Activated naive CD8-positive, alpha-beta T cell treated with anti-CD3 and anti-CD28 coated beads for 36 hours (primary cell): Measurements from ENCODE around the gene TEX35. TPM values are rescaled to one million over a fixed set of nuclear protein-coding genes. Genes with fewer than 3 reads are reported as not detected.

Experiments
- DNase-seq: peaks from one replicate; pipeline ENCODE4 v3.0.0; 2021
- H3K27ac Mint-ChIP-seq: one replicate; pipeline ENCODE4 v1.8.0; 2022; ENCODE audit warnings: mild to moderate bottlenecking, moderate library complexity, mixed read lengths
- H3K27me3 Mint-ChIP-seq: one replicate; pipeline ENCODE4 v1.8.0; 2022; ENCODE audit warnings: mild to moderate bottlenecking, mixed read lengths
- H3K36me3 Mint-ChIP-seq: one replicate; pipeline ENCODE4 v1.8.0; 2021; ENCODE audit warnings: mild to moderate bottlenecking, mixed read lengths
- H3K4me1 Mint-ChIP-seq: one replicate; pipeline ENCODE4 v1.8.0; 2021; ENCODE audit warnings: mixed read lengths
- H3K4me3 Mint-ChIP-seq: one replicate; pipeline ENCODE4 v1.8.0; 2022; ENCODE audit warnings: mild to moderate bottlenecking, moderate library complexity, mixed read lengths
- H3K9me3 Mint-ChIP-seq: one replicate; pipeline ENCODE4 v1.8.0; 2022; ENCODE audit warnings: mixed read lengths
- total RNA-seq, 2 experiments: library from RNA; stranded (reverse); gene quantifications; one replicate each; pipeline ENCODE4 v1.2.3, GENCODE V29; 2021

Gene TEX35
- total RNA-seq, 2 experiments from 2014 or later, result not detected

- no peak overlapping the region for H3K4me3 Mint-ChIP-seq
- no peak overlapping the region for H3K27ac Mint-ChIP-seq
These were observed 14.2 kb downstream of the TEX35 start for GRCh38 chr1:178527117-178527516.

GRCh38 chr1:178528228-178528952 lies 15.5 kb downstream of the TEX35 start:
- no peaks in the 10 kb centered on the region for H3K4me1 Mint-ChIP-seq
- no peak overlapping the region for H3K4me3 Mint-ChIP-seq
- H3K9me3 Mint-ChIP-seq, result no peaks in the 10 kb centered on the region
- no peak overlapping the region for H3K27ac Mint-ChIP-seq
- H3K36me3 Mint-ChIP-seq, result no peaks in the 10 kb centered on the region
- DNase-seq, result no peak
- peaks cover 3% of the 10 kb centered on the region for H3K27me3 Mint-ChIP-seq

More at GRCh38 chr1:178527117-178527516, 14.2 kb downstream of the TEX35 start:
- Mint-ChIP-seq H3K27me3 (no peaks in the 10 kb centered on the region), H3K9me3 (no peaks in the 10 kb centered on the region), H3K36me3 (no peaks in the 10 kb centered on the region), H3K4me1 (no peaks in the 10 kb centered on the region)
- DNase-seq, result no peak

- no peak overlapping the region for H3K27ac Mint-ChIP-seq
- H3K36me3 Mint-ChIP-seq, result no peaks in the 10 kb centered on the region
- H3K9me3 Mint-ChIP-seq, result no peaks in the 10 kb centered on the region
- DNase-seq, result no peak
- no peaks in the 10 kb centered on the region for H3K4me1 Mint-ChIP-seq
- H3K4me3 Mint-ChIP-seq, result no peak overlapping the region
- peaks cover 3% of the 10 kb centered on the region for H3K27me3 Mint-ChIP-seq
These were observed 16.0 kb downstream of the TEX35 start for GRCh38 chr1:178528953-178529335.

- H3K9me3 Mint-ChIP-seq, result no peaks in the 10 kb centered on the region
- no peak overlapping the region for H3K27ac Mint-ChIP-seq
- H3K4me1 Mint-ChIP-seq, result no peaks in the 10 kb centered on the region
- DNase-seq, result no peak
- peaks cover 3% of the 10 kb centered on the region for H3K27me3 Mint-ChIP-seq
- no peaks in the 10 kb centered on the region for H3K36me3 Mint-ChIP-seq
- no peak overlapping the region for H3K4me3 Mint-ChIP-seq
These were observed 16.6 kb downstream of the TEX35 start for GRCh38 chr1:178529364-178530036.

- Mint-ChIP-seq H3K4me1 (no peaks in the 10 kb centered on the region), H3K4me3 (no peak overlapping the region)
These were observed 17.1 kb downstream of the TEX35 start for GRCh38 chr1:178530037-178530402.

GRCh38 chr1:178530502-178530901 lies 17.6 kb downstream of the TEX35 start:
- H3K27ac Mint-ChIP-seq, result no peak overlapping the region
- no peaks in the 10 kb centered on the region for H3K9me3 Mint-ChIP-seq

More at GRCh38 chr1:178530037-178530402, 17.1 kb downstream of the TEX35 start:
- H3K27ac Mint-ChIP-seq, result no peak overlapping the region
- H3K9me3 Mint-ChIP-seq, result no peaks in the 10 kb centered on the region
- no peak for DNase-seq
- H3K36me3 Mint-ChIP-seq, result no peaks in the 10 kb centered on the region
- H3K27me3 Mint-ChIP-seq, result peaks cover 3% of the 10 kb centered on the region

GRCh38 chr1:178531887-178532286 lies 19.0 kb downstream of the TEX35 start:
- peaks cover 3% of the 10 kb centered on the region for H3K27me3 Mint-ChIP-seq
- no peaks in the 10 kb centered on the region for H3K36me3 Mint-ChIP-seq
- no peak for DNase-seq
- H3K27ac Mint-ChIP-seq, result no peak overlapping the region
- no peak overlapping the region for H3K4me3 Mint-ChIP-seq
- no peaks in the 10 kb centered on the region for H3K4me1 Mint-ChIP-seq
- H3K9me3 Mint-ChIP-seq, result no peaks in the 10 kb centered on the region

More at GRCh38 chr1:178530502-178530901, 17.6 kb downstream of the TEX35 start:
- no peak for DNase-seq
- Mint-ChIP-seq H3K4me3 (no peak overlapping the region), H3K4me1 (no peaks in the 10 kb centered on the region), H3K36me3 (no peaks in the 10 kb centered on the region), H3K27me3 (peaks cover 3% of the 10 kb centered on the region)

- peak; percentile 61 for DNase-seq
- Mint-ChIP-seq H3K4me3 (no peak overlapping the region), H3K36me3 (no peaks in the 10 kb centered on the region), H3K9me3 (no peaks in the 10 kb centered on the region), H3K27ac (no peak overlapping the region), H3K27me3 (peaks cover 3% of the 10 kb centered on the region), H3K4me1 (no peaks in the 10 kb centered on the region)
These were observed 19.5 kb downstream of the TEX35 start for GRCh38 chr1:178532392-178532791.

- Mint-ChIP-seq H3K9me3 (no peaks in the 10 kb centered on the region), H3K4me1 (no peaks in the 10 kb centered on the region), H3K27me3 (peaks cover 3% of the 10 kb centered on the region), H3K4me3 (no peak overlapping the region), H3K36me3 (no peaks in the 10 kb centered on the region), H3K27ac (no peak overlapping the region)
- DNase-seq, result no peak
These were observed 20.4 kb downstream of the TEX35 start for GRCh38 chr1:178533121-178533946.

GRCh38 chr1:178534137-178534868 lies 21.4 kb downstream of the TEX35 start:
- H3K4me1 Mint-ChIP-seq, result no peaks in the 10 kb centered on the region
- no peaks in the 10 kb centered on the region for H3K9me3 Mint-ChIP-seq
- H3K27me3 Mint-ChIP-seq, result peaks cover 3% of the 10 kb centered on the region
- no peak overlapping the region for H3K4me3 Mint-ChIP-seq
- no peak overlapping the region for H3K27ac Mint-ChIP-seq
- no peaks in the 10 kb centered on the region for H3K36me3 Mint-ChIP-seq
- no peak for DNase-seq

- Mint-ChIP-seq H3K9me3 (no peaks in the 10 kb centered on the region), H3K27ac (no peak overlapping the region), H3K27me3 (peaks cover 3% of the 10 kb centered on the region), H3K4me1 (peaks cover 3% of the 10 kb centered on the region), H3K4me3 (no peak overlapping the region), H3K36me3 (no peaks in the 10 kb centered on the region)
- no peak for DNase-seq
These were observed 23.4 kb downstream of the TEX35 start for GRCh38 chr1:178536329-178536728.

GRCh38 chr1:178536844-178537371 lies 24.0 kb downstream of the TEX35 start:
- H3K9me3 Mint-ChIP-seq, result no peaks in the 10 kb centered on the region
- H3K36me3 Mint-ChIP-seq, result no peaks in the 10 kb centered on the region
- H3K4me1 Mint-ChIP-seq, result peaks cover 4% of the 10 kb centered on the region
- no peak overlapping the region for H3K4me3 Mint-ChIP-seq
- no peak for DNase-seq
- H3K27ac Mint-ChIP-seq, result no peak overlapping the region
- peaks cover 3% of the 10 kb centered on the region for H3K27me3 Mint-ChIP-seq

- Mint-ChIP-seq H3K27ac (no peak overlapping the region), H3K9me3 (no peaks in the 10 kb centered on the region), H3K4me3 (no peak overlapping the region), H3K36me3 (no peaks in the 10 kb centered on the region), H3K27me3 (peaks cover 3% of the 10 kb centered on the region), H3K4me1 (peaks cover 4% of the 10 kb centered on the region)
- DNase-seq, result no peak
These were observed 24.6 kb downstream of the TEX35 start for GRCh38 chr1:178537382-178538090.
